H1 (cell line): ENCODE results near the gene TMA7. TPM values are rescaled to one million over a fixed set of nuclear protein-coding genes. Genes with fewer than 3 reads are reported as not detected.

Source experiments
- CTCF ChIA-PET: fragments of 300-600 bp; sonication (Branson Sonifier 250); formaldehyde crosslinking; loops from one replicate; lab custom pipeline; 2021; ENCODE audit not compliant: partially characterized antibody; lab: Charles Lee
- POLR2A ChIA-PET: fragments of 300-600 bp; sonication (Branson Sonifier 250); formaldehyde crosslinking; loops from one replicate; lab custom pipeline; 2021; ENCODE audit warnings: inconsistent platforms; ENCODE audit not compliant: partially characterized antibody; lab: Charles Lee
- DNase-seq, 2 experiments: peaks; one replicate each; pipeline versions ENCODE4 v3.0.0 to v3.0.0-alpha.2; 2010 to 2022; ENCODE audit warnings: low spot score in 2 of 2, low read depth in 1 of 2, mixed read lengths in 1 of 2
- FAIRE-seq: peaks from 2 replicates; lab custom pipeline; 2011; peaks lifted over from hg19 to GRCh38; lab: Jason Lieb, UNC
- H2AFZ ChIP-seq: 2 replicates; pipeline ENCODE4 v1.8.1; 2012; ENCODE audit warnings: low read length, inconsistent platforms
- H2AK5ac ChIP-seq: 2 replicates; pipeline ENCODE4 v1.6.1; 2013; ENCODE audit warnings: low read depth, low read length
- H2BK120ac ChIP-seq: replicated peaks from 2 replicates; pipeline ENCODE3; 2013; ENCODE audit warnings: low read depth, low read length, inconsistent platforms
- H2BK12ac ChIP-seq: 2 replicates; pipeline ENCODE4 v1.6.1; 2013; ENCODE audit warnings: low read depth, low read length
- H2BK15ac ChIP-seq: 2 replicates; pipeline ENCODE4 v1.6.1; 2013; ENCODE audit warnings: low read length
- H2BK20ac ChIP-seq: 2 replicates; pipeline ENCODE4 v1.6.1; 2013; ENCODE audit warnings: low read length
- H2BK5ac ChIP-seq: 2 replicates; pipeline ENCODE4 v1.6.1; 2013; ENCODE audit warnings: low read depth, low read length
- H3K14ac ChIP-seq: 2 replicates; pipeline ENCODE4 v1.6.1; 2013; ENCODE audit warnings: inconsistent platforms; ENCODE audit not compliant: insufficient read length
- H3K18ac ChIP-seq: 2 replicates; pipeline ENCODE4 v1.6.1; 2013; ENCODE audit warnings: low read length; ENCODE audit errors: extremely low read depth
- H3K23ac ChIP-seq: 2 replicates; pipeline ENCODE4 v1.6.1; 2013; ENCODE audit warnings: inconsistent platforms; ENCODE audit not compliant: insufficient read length
- H3K23me2 ChIP-seq: 2 replicates; pipeline ENCODE4 v1.6.1; 2013; ENCODE audit warnings: low read depth, low read length
- H3K27ac ChIP-seq: 2 replicates; pipeline ENCODE4 v1.6.1; 2011; ENCODE audit warnings: low read depth, low read length, inconsistent platforms
- H3K27me3 ChIP-seq, 4 experiments: replicated peaks in 1 of 4; 1 replicate in 1 of 4; 2 replicates in 3 of 4; pipeline versions ENCODE4 v1.6.1 to v1.8.1; 2011 to 2013; ENCODE audit warnings: low read length in 3 of 4, mild to moderate bottlenecking in 3 of 4, inconsistent platforms in 2 of 4, mixed read lengths in 2 of 4, moderate library complexity in 1 of 4; ENCODE audit not compliant: control insufficient read depth in 3 of 4, insufficient read depth in 3 of 4; ENCODE audit errors: extremely low read depth in 1 of 4
- H3K36me3 ChIP-seq, 4 experiments: 2 replicates each; pipeline versions ENCODE4 v1.6.1 to v1.8.1; 2011 to 2013; ENCODE audit warnings: mild to moderate bottlenecking in 4 of 4, low read length in 3 of 4, moderate library complexity in 2 of 4, control low read depth in 1 of 4, inconsistent platforms in 1 of 4; ENCODE audit not compliant: insufficient read depth in 4 of 4, control insufficient read depth in 2 of 4
- H3K4ac ChIP-seq: replicated peaks from 2 replicates; pipeline ENCODE3; 2013; ENCODE audit warnings: low read length, low read depth, mixed read lengths, inconsistent platforms; ENCODE audit not compliant: insufficient read length
- H3K4me1 ChIP-seq, 4 experiments: replicated peaks in 1 of 4; 1 replicate in 1 of 4; 2 replicates in 3 of 4; pipeline versions ENCODE4 v1.6.1 to v1.8.1; 2011 to 2013; ENCODE audit warnings: low read length in 3 of 4, inconsistent platforms in 2 of 4, mixed read lengths in 1 of 4; ENCODE audit not compliant: insufficient read depth in 4 of 4, control insufficient read depth in 3 of 4
- H3K4me2 ChIP-seq, 2 experiments: 2 replicates each; pipeline versions ENCODE4 v1.6.1 to v1.8.1; 2011 to 2013; ENCODE audit warnings: low read depth in 2 of 2, low read length in 2 of 2, control low read depth in 1 of 2, inconsistent platforms in 1 of 2, mild to moderate bottlenecking in 1 of 2; ENCODE audit not compliant: insufficient read depth in 1 of 2
- H3K4me3 ChIP-seq, 4 experiments: fragments of 200-600, 300-600 bp in 1 of 4; sonication (generic), shearing (Covaris generic), sonication (Bioruptor Twin) in 1 of 4; 2 replicates each; pipeline versions ENCODE4 v1.5.1 to v1.8.1; 2011 to 2016; ENCODE audit warnings: low read length in 4 of 4, low read depth in 3 of 4, control low read depth in 2 of 4, inconsistent platforms in 2 of 4, mild to moderate bottlenecking in 2 of 4, mixed read lengths in 1 of 4, moderate library complexity in 1 of 4; ENCODE audit not compliant: insufficient read depth in 2 of 4; ENCODE audit errors: extremely low read depth in 1 of 4
- H3K56ac ChIP-seq: replicated peaks from 2 replicates; pipeline ENCODE3; 2013; ENCODE audit warnings: low read depth, mild to moderate bottlenecking, mixed read lengths, low read length, inconsistent platforms; ENCODE audit not compliant: insufficient read length
- H3K79me1 ChIP-seq: 2 replicates; pipeline ENCODE4 v1.6.1; 2013; ENCODE audit warnings: low read depth, low read length, control low read depth
- H3K79me2 ChIP-seq, 2 experiments: 2 replicates each; pipeline versions ENCODE4 v1.6.1 to v1.8.1; 2012 to 2013; ENCODE audit warnings: low read length in 2 of 2, mild to moderate bottlenecking in 2 of 2, inconsistent platforms in 1 of 2; ENCODE audit not compliant: insufficient read depth in 2 of 2, control insufficient read depth in 1 of 2
- H3K9ac ChIP-seq, 4 experiments: replicated peaks in 1 of 4; 1 replicate in 1 of 4; 2 replicates in 3 of 4; pipeline versions ENCODE4 v1.6.1 to v1.8.1; 2011 to 2013; ENCODE audit warnings: low read depth in 3 of 4, low read length in 3 of 4, control low read depth in 2 of 4, mild to moderate bottlenecking in 2 of 4, moderate library complexity in 2 of 4, inconsistent platforms in 1 of 4; ENCODE audit errors: extremely low read depth in 1 of 4
- H3K9me3 ChIP-seq, 2 experiments: 2 replicates each; pipeline versions ENCODE4 v1.6.1 to v1.8.1; 2012 to 2013; ENCODE audit warnings: mild to moderate bottlenecking in 2 of 2, moderate library complexity in 2 of 2, control low read depth in 1 of 2, inconsistent platforms in 1 of 2, low read depth in 1 of 2, low read length in 1 of 2, mixed read lengths in 1 of 2; ENCODE audit not compliant: insufficient read depth in 2 of 2
- H4K20me1 ChIP-seq, 2 experiments: replicated peaks in 1 of 2; 2 replicates each; pipeline versions ENCODE3 to v1.8.1; 2011 to 2013; ENCODE audit warnings: inconsistent platforms in 2 of 2, low read length in 2 of 2, mild to moderate bottlenecking in 1 of 2; ENCODE audit not compliant: insufficient read depth in 2 of 2, control insufficient read depth in 1 of 2
- H4K5ac ChIP-seq: 2 replicates; pipeline ENCODE4 v1.6.1; 2013; ENCODE audit warnings: low read length, low read depth, mixed read lengths, inconsistent platforms; ENCODE audit not compliant: insufficient read length
- H4K8ac ChIP-seq: 2 replicates; pipeline ENCODE4 v1.8.0; 2013; ENCODE audit warnings: mild to moderate bottlenecking, moderate library complexity, low read length, inconsistent platforms; ENCODE audit not compliant: insufficient read depth; ENCODE audit errors: extremely low read depth
- H4K91ac ChIP-seq: replicated peaks from 2 replicates; pipeline ENCODE3; 2013; ENCODE audit warnings: low read length, mixed read lengths, inconsistent platforms; ENCODE audit not compliant: insufficient read length
- CBX8 ChIP-seq: fragments of 300-800, 300-1000 bp; sonication (generic); IDR thresholded peaks from 2 replicates; pipeline ENCODE4 v1.7.1; 2016; ENCODE audit warnings: low read depth, low read length, borderline replicate concordance
- EGR1 ChIP-seq: IDR thresholded peaks from 2 replicates; pipeline ENCODE4 v1.6.1; 2011; ENCODE audit warnings: low read depth, low read length, borderline replicate concordance
- EZH2 ChIP-seq: fragments of 200-600 bp; sonication (generic); IDR thresholded peaks from 2 replicates; pipeline ENCODE4 v1.7.1; 2012; ENCODE audit warnings: low read depth, mild to moderate bottlenecking, moderate library complexity, low read length, inconsistent platforms; ENCODE audit not compliant: severe bottlenecking
- GTF2F1 ChIP-seq: IDR thresholded peaks from 2 replicates; pipeline ENCODE4 v1.6.1; 2012; ENCODE audit warnings: low read depth, low read length, improper control_type of control experiment, borderline replicate concordance
- HDAC2 ChIP-seq, 2 experiments: fragments of 300-600 bp in 1 of 2; sonication (generic) in 1 of 2; IDR thresholded peaks; 2 replicates each; pipeline ENCODE4 v1.6.1; 2011 to 2012; ENCODE audit warnings: low read depth in 2 of 2, low read length in 2 of 2, mild to moderate bottlenecking in 2 of 2, moderate library complexity in 2 of 2, borderline replicate concordance in 1 of 2, inconsistent platforms in 1 of 2
- KDM1A ChIP-seq: fragments of 200-600, 300-600 bp; sonication (generic); IDR thresholded peaks from 2 replicates; pipeline ENCODE4 v1.7.1; 2016; ENCODE audit warnings: mild to moderate bottlenecking, low read length, borderline replicate concordance
- KDM4A ChIP-seq: IDR thresholded peaks from one replicate; pipeline ENCODE4 v1.7.1; 2012; ENCODE audit warnings: low read depth, mild to moderate bottlenecking, moderate library complexity, low read length, inconsistent platforms; ENCODE audit not compliant: severe bottlenecking
- SIRT6 ChIP-seq: IDR thresholded peaks from one replicate; pipeline ENCODE4 v1.7.1; 2012; ENCODE audit warnings: low read length, inconsistent platforms
- SRF ChIP-seq: IDR thresholded peaks from 2 replicates; pipeline ENCODE4 v1.6.1; 2011; ENCODE audit warnings: mild to moderate bottlenecking, low read depth, low read length, moderate library complexity
- TBP ChIP-seq: IDR thresholded peaks from 2 replicates; pipeline ENCODE4 v1.6.1; 2011; ENCODE audit warnings: low read depth, low read length, improper control_type of control experiment
- USF2 ChIP-seq: IDR thresholded peaks from 2 replicates; pipeline ENCODE4 v1.6.1; 2011; ENCODE audit warnings: low read length, improper control_type of control experiment
- ZNF274 ChIP-seq: IDR thresholded peaks from 2 replicates; pipeline ENCODE4 v1.7.0; 2012; ENCODE audit warnings: low read length, borderline replicate concordance; ENCODE audit errors: extremely low read depth
- WGBS, 2 experiments: shearing (Covaris generic) in 1 of 2; methylation state at CpG; one replicate each; pipeline versions ENCODE4 v1.1.6 to v1.1.7; 2013 to 2015; ENCODE audit warnings: low lambda C conversion rate in 2 of 2, mixed read lengths in 2 of 2, inconsistent platforms in 1 of 2, low coverage in 1 of 2, missing lambda C conversion rate in 1 of 2; ENCODE audit not compliant: insufficient replicate concordance in 2 of 2, insufficient coverage in 1 of 2, insufficient read length in 1 of 2; ENCODE audit errors: extremely low coverage in 1 of 2, missing lambda C conversion rate in 1 of 2; 5-methylcytosine and 5-hydroxymethylcytosine counted together
- polyA plus RNA-seq, 7 experiments: library from polyadenylated mRNA; depleted of rRNA in 3 of 7; stranded (reverse) in 5 of 7; unstranded in 2 of 7; fragments of >200 nt in 5 of 7; fragments of 200-250 nt in 2 of 7; gene quantifications; 1 replicate in 5 of 7; 2 replicates in 1 of 7; 4 replicates in 1 of 7; pipeline versions ENCODE4 v1.2.1 to v1.2.3, GENCODE V29; 2011 to 2013; ENCODE audit warnings: missing spikeins in 2 of 7, mixed read lengths in 2 of 7
- total RNA-seq: library from RNA; stranded (reverse); fragmentation: NEBNext Ultra II Directional; extraction: Animal tissue kit (Norgen Biotek cat#: 25700); gene quantifications from 2 replicates; pipeline ENCODE4 v1.2.1, GENCODE V29; 2021

The TMA7 gene
- total and polyA plus RNA-seq, 2 of the 8 experiments (the other 6 are each of a cell fraction or from before 2014, with no cell fraction given) = 138 to 305 TPM

GRCh38 chr3:48473617-48473952 lies 33.5 kb downstream of the TMA7 start:
- DNase-seq (no peak), FAIRE-seq (no peak)
- H3K36me3 ChIP-seq = peaks cover 0 to 16% (median 4%) of the 10 kb centered on the region in 4 experiments; a peak in 3 of 8 replicates
- H3K27me3 ChIP-seq = no peaks in the 10 kb centered on the region
- ChIA-PET CTCF (interaction anchor here (0.7 to 21.5 kb wide), 26 partner anchors 9 to 233 kb away, joined by 3 to 251 read pairs (median 4); partner anchors contain the start of genes ATRIP and SHISA5), POLR2A (interaction anchor here (0.8 to 7.6 kb wide), 23 partner anchors 10 to 241 kb away, joined by 3 to 83 read pairs (median 7); partner anchors contain the start of genes ATRIP, CCDC51, PFKFB4 and PLXNB1)
- peak overlapping the region; percentile 72 for H4K8ac ChIP-seq
- peak overlapping the region in 1 of 4 experiments; percentile 64; a peak in 1 of 8 replicates for H3K4me3 ChIP-seq
- H4K20me1 ChIP-seq = peaks cover 0 to 4% of the 10 kb centered on the region in 2 experiments
- peak overlapping the region; percentile 91 to 97; a peak in 3 of 4 replicates for H3K4me2 ChIP-seq
- peaks cover 6% of the 10 kb centered on the region for H3K23me2 ChIP-seq
- peak overlapping the region; percentile 96 for H2BK120ac ChIP-seq
- peak overlapping the region; percentile 93 for H3K18ac ChIP-seq
- 72% methylated on average over 5 of the region's 5 CpGs; no CpG with 5 or more reads in 1 of the 2 experiments for WGBS, 2 experiments
- H3K9ac ChIP-seq = no peak overlapping the region; a peak in 1 of 7 replicates
- H2BK20ac ChIP-seq = peak overlapping the region; percentile 99; the same call in 1 of the 2 replicates
- peak overlapping the region; percentile 12 for H3K27ac ChIP-seq
- no peak overlapping the region for H2BK15ac ChIP-seq
- no peaks in the 10 kb centered on the region for H3K9me3 ChIP-seq
- H2AFZ ChIP-seq = no peak overlapping the region
- H3K14ac ChIP-seq = no peak overlapping the region
- no peak overlapping the region for H3K23ac ChIP-seq
- peaks cover 0 to 28% (median 18%) of the 10 kb centered on the region in 4 experiments; a peak in 6 of 7 replicates for H3K4me1 ChIP-seq
- H3K79me1 ChIP-seq = peaks cover 10% of the 10 kb centered on the region
- peak overlapping the region; percentile 97; the same call in 1 of the 2 replicates for H2BK12ac ChIP-seq
- H3K56ac ChIP-seq = peak overlapping the region; percentile 84
- peak overlapping the region; percentile 98 for H2BK5ac ChIP-seq
- peaks cover 0 to 20% of the 10 kb centered on the region in 2 experiments; a peak in 2 of 4 replicates for H3K79me2 ChIP-seq
- H2AK5ac ChIP-seq = no peak overlapping the region
- peak overlapping the region; percentile 85 for H4K5ac ChIP-seq
- H3K4ac ChIP-seq = peak overlapping the region; percentile 99
- peak overlapping the region; percentile 99 for H4K91ac ChIP-seq
- TF ChIP-seq EZH2 (no peak), CBX8 (no peak), TBP (no peak), SRF (no peak), GTF2F1 (no peak), KDM4A (no peak), USF2 (no peak), SIRT6 (no peak), HDAC2 (IDR thresholded peaks at IDR 0.05; ENCODE audit: borderline replicate concordance in 1 of 2, low read depth in 2 of 2, low read length in 2 of 2) (no peak), EGR1 (no peak), ZNF274 (no peak), KDM1A (no peak)
